BJ (cell line): ENCODE data around the gene GALNTL6. TPM values are rescaled to one million over a fixed set of nuclear protein-coding genes. Genes with fewer than 3 reads are reported as not detected.

ENCODE experiments used
- CTCF ChIA-PET: fragments of 350-600 bp; formaldehyde crosslinking; extraction: SDS; loops from one replicate; lab custom pipeline; 2021; ENCODE audit warnings: antibody characterized with exemption, inconsistent platforms; lab: Yijun Ruan, JAX
- POLR2A ChIA-PET: fragments of 300-600 bp; sonication (Branson Sonifier 250); formaldehyde crosslinking; extraction: SDS; loops from one replicate; lab custom pipeline; 2021; ENCODE audit warnings: antibody characterized with exemption; lab: Charles Lee
- DNase-seq: peaks from one replicate; pipeline ENCODE4 v3.0.0-alpha.2; 2011; ENCODE audit warnings: low read depth
- H3K27me3 ChIP-seq: 2 replicates; pipeline ENCODE4 v1.6.0; 2011; ENCODE audit warnings: low read length; ENCODE audit not compliant: control insufficient read depth, insufficient read depth
- H3K36me3 ChIP-seq: 2 replicates; pipeline ENCODE4 v1.5.1; 2011; ENCODE audit warnings: low read length; ENCODE audit not compliant: control insufficient read depth, insufficient read depth
- H3K4me3 ChIP-seq: 2 replicates; pipeline ENCODE4 v1.5.1; 2011; ENCODE audit warnings: low read depth, mild to moderate bottlenecking, control low read depth, low read length
- polyA plus RNA-seq: library from polyadenylated mRNA; depleted of rRNA; stranded (reverse); fragments of >200 nt; gene quantifications from 2 replicates; pipeline ENCODE4 v1.2.3, GENCODE V29; 2011
- TF ChIP-seq, protein P1 (sequence below): IDR thresholded peaks from 2 replicates; pipeline ENCODE4 v1.5.1; 2011; ENCODE audit warnings: low read depth, mild to moderate bottlenecking, control low read depth, inconsistent platforms, low read length, moderate library complexity; ENCODE audit not compliant: insufficient read depth

GALNTL6 gene
- polyA plus RNA-seq, 1 experiment = 0.02 TPM

DNA sequence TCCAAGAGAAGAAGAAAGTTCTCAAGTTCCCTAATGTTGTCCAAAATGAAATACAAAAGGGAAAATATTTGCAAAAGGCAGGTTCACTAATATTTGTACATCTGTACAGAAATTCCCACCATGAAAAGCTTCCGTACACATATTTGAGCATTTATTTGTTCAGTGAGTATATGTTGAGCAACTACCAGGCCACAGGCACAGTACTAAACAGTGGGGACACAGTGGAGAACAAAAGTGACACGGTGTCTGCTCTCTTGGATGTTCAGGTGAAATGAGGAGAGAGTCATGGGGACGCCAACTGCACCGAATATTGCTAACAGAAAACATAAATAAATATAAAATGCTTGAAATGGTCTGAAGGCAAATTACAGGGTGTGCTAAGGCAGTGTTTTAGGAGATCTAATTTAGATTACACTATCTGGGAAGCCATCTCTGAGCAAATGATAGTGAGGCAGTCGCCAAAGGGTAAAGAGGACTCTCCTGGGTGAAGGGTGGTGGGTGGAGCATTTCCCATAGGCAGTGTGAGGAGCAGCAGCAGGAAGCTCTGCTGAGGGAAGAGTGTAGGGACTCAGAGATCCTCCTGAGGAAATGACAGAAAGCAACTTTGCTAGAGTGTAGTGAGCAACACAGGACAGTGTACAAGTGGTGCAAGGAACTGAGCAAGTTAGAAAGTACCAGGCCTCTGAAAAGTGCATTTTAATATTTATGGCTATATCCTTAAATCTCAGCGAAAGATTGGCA lies 375.2 kb downstream of the GALNTL6 start:
- Histone ChIP-seq H3K36me3 (no peaks in the 10 kb centered on the region), H3K27me3 (no peaks in the 10 kb centered on the region), H3K4me3 (no peak overlapping the region)
- CTCF ChIA-PET = no interaction called here
- DNase-seq = no peak
- TF ChIP-seq, protein P1, sequence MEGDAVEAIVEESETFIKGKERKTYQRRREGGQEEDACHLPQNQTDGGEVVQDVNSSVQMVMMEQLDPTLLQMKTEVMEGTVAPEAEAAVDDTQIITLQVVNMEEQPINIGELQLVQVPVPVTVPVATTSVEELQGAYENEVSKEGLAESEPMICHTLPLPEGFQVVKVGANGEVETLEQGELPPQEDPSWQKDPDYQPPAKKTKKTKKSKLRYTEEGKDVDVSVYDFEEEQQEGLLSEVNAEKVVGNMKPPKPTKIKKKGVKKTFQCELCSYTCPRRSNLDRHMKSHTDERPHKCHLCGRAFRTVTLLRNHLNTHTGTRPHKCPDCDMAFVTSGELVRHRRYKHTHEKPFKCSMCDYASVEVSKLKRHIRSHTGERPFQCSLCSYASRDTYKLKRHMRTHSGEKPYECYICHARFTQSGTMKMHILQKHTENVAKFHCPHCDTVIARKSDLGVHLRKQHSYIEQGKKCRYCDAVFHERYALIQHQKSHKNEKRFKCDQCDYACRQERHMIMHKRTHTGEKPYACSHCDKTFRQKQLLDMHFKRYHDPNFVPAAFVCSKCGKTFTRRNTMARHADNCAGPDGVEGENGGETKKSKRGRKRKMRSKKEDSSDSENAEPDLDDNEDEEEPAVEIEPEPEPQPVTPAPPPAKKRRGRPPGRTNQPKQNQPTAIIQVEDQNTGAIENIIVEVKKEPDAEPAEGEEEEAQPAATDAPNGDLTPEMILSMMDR = no peak
- POLR2A ChIA-PET = no interaction called here

DNA sequence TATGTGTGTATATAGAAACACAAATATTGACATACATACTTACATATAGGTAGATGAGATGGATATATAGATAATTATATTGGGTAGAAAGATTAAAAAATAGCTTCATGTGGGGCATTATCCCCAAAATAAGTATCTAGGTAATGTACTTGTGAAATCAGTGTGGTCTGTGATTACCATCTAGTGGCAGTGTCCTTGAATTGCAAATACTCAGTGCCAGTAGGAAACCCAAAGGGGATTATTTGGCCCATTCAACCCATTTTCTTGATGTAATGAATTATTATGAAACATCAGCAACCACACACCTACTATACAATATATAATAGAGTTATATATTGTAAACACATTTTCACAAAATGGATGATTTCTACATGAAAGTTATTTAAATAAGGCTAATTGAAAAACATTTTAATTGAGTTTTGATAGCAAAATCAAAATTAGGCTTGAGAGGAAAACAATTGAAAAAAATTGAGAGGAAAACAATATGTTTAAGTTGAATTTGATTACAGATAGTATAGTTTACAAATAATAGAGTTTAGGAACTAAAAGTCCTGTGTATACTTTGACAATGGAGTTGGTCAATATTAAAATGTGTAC lies 389.4 kb downstream of the GALNTL6 start:
- Histone ChIP-seq H3K4me3 (no peak overlapping the region), H3K27me3 (no peaks in the 10 kb centered on the region), H3K36me3 (no peaks in the 10 kb centered on the region)
- TF ChIP-seq, protein P1 = peak; percentile 69
- ChIA-PET POLR2A (no interaction called here), CTCF (interaction anchor here (0.7 to 1.5 kb wide), 8 partner anchors 9 to 356 kb away, joined by 3 to 5 read pairs (median 3); no protein-coding TSS in a partner anchor)
- DNase-seq = peak; percentile 6

DNA sequence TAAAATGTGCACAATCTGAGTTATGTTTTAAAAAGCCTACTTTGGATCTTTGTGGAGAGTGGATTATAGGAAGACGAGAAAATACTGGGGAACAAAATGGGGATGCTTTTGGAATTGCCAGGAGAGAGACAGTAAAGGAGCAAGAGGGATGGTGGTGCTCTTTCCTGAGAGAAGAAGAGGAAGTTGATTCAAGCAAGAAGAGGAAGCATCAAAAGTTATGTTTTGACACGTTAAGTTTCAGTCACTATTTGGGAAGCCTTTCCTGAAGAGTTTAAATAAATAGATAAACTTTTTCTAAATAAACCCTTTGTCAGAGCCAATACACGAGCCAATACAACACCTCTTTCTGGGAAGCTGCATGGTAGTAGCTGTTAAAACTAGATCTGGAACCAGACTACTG lies 394.1 kb downstream of the GALNTL6 start:
- H3K27me3 ChIP-seq = no peaks in the 10 kb centered on the region
- H3K36me3 ChIP-seq = no peaks in the 10 kb centered on the region
- no peak for DNase-seq
- CTCF ChIA-PET = no interaction called here
- POLR2A ChIA-PET = no interaction called here
- H3K4me3 ChIP-seq = no peak overlapping the region
- TF ChIP-seq, protein P1 = no peak

DNA sequence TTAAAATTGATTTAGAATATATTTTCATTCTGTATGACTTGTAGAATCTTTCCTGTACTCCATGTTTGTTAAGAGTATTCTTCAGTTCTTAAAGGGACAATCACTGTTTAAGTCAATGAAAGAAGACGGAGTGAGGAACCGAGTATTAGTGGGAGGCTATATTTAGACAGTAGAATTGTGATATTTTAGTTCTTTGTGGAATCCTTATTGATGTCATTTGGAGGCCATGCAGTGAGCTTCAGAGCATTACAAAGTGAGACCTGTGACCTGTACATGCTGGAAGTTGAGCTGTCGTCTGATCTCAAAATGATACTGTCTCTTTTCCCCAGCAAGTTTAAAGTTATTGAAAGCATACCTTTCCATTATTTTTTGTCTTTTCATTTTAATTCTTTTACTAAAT lies 394.7 kb downstream of the GALNTL6 start:
- Histone ChIP-seq H3K36me3 (no peaks in the 10 kb centered on the region), H3K4me3 (no peak overlapping the region), H3K27me3 (no peaks in the 10 kb centered on the region)
- no peak for DNase-seq
- POLR2A ChIA-PET = no interaction called here
- CTCF ChIA-PET = no interaction called here
- TF ChIP-seq, protein P1 = no peak

DNA sequence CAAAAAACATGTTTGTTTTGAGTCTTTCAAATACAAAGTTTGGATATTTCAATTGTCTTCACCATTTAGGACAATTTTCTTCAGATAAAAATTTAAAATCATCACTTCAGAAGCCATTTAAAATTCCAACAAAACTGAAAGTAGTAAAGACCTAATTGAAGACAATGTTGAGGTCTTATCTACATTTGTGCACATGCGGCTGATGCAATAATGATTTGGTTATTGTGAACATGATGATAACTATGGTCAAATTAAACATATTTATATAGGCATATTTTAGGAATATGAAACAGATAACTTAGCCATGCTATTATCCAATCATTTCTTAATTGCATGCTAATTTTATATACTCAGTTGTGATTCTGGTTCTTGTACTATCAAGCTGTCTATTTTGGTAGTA lies 407.5 kb downstream of the GALNTL6 start:
- no peak overlapping the region for H3K4me3 ChIP-seq
- DNase-seq = no peak
- TF ChIP-seq, protein P1 = no peak
- ChIA-PET CTCF (no interaction called here), POLR2A (no interaction called here)
- no peaks in the 10 kb centered on the region for H3K36me3 ChIP-seq
- H3K27me3 ChIP-seq = no peaks in the 10 kb centered on the region
